CD8-positive, alpha-beta memory T cell (primary cell): ENCODE results near the gene AGAP1. TPM values are rescaled to one million over a fixed set of nuclear protein-coding genes. Genes with fewer than 3 reads are reported as not detected.

ENCODE experiments used
- CTCF ChIA-PET: fragments of 350-600 bp; sonication (Branson Sonifier 250); formaldehyde crosslinking; loops from one replicate; lab custom pipeline; 2021; ENCODE audit warnings: antibody characterized with exemption; lab: Charles Lee
- POLR2A ChIA-PET: fragments of 350-600 bp; sonication (Branson Sonifier 250); formaldehyde crosslinking; loops from one replicate; lab custom pipeline; 2021; ENCODE audit warnings: antibody characterized with exemption; lab: Charles Lee
- DNase-seq, 5 donors: peaks; one replicate each; pipeline versions ENCODE4 v3.0.0 to v3.0.0-alpha.2; 2020 to 2022; ENCODE audit warnings: mixed read lengths in 1 of 5
- H3K27ac ChIP-seq: one replicate; pipeline ENCODE4 v1.7.0; 2013; ENCODE audit warnings: low read depth, mild to moderate bottlenecking, low read length, moderate library complexity
- H3K27me3 ChIP-seq: 2 replicates; pipeline ENCODE4 v1.7.0; 2013; ENCODE audit warnings: low read length, mild to moderate bottlenecking; ENCODE audit not compliant: insufficient read depth, poor library complexity, severe bottlenecking
- H3K36me3 ChIP-seq: 2 replicates; pipeline ENCODE4 v1.7.0; 2013; ENCODE audit warnings: mild to moderate bottlenecking, low read length, moderate library complexity; ENCODE audit not compliant: insufficient read depth
- H3K4me1 ChIP-seq: 2 replicates; pipeline ENCODE4 v1.7.0; 2013; ENCODE audit warnings: mild to moderate bottlenecking, low read length, moderate library complexity; ENCODE audit not compliant: insufficient read depth
- H3K4me3 ChIP-seq: 2 replicates; pipeline ENCODE4 v1.7.0; 2013; ENCODE audit warnings: mild to moderate bottlenecking, low read length
- H3K9me3 ChIP-seq: 2 replicates; pipeline ENCODE4 v1.7.0; 2013; ENCODE audit warnings: mild to moderate bottlenecking, low read length
- H3K27ac Mint-ChIP-seq, 8 donors: one replicate each; pipeline ENCODE4 v1.8.0; 2020 to 2021; ENCODE audit warnings: mixed read lengths in 8 of 8, mild to moderate bottlenecking in 6 of 8, inconsistent platforms in 3 of 8, moderate library complexity in 3 of 8
- H3K27me3 Mint-ChIP-seq, 2 donors: one replicate each; pipeline ENCODE4 v1.8.0; 2020 to 2021; ENCODE audit warnings: mixed read lengths in 2 of 2, mild to moderate bottlenecking in 1 of 2, moderate library complexity in 1 of 2
- H3K36me3 Mint-ChIP-seq, 3 donors: one replicate each; pipeline ENCODE4 v1.8.0; 2020 to 2021; ENCODE audit warnings: mixed read lengths in 3 of 3, inconsistent platforms in 1 of 3, mild to moderate bottlenecking in 1 of 3
- H3K4me1 Mint-ChIP-seq, 3 donors: one replicate each; pipeline ENCODE4 v1.8.0; 2020 to 2021; ENCODE audit warnings: mixed read lengths in 3 of 3, inconsistent platforms in 1 of 3, mild to moderate bottlenecking in 1 of 3
- H3K4me3 Mint-ChIP-seq, 7 donors: one replicate each; pipeline ENCODE4 v1.8.0; 2020 to 2021; ENCODE audit warnings: mixed read lengths in 7 of 7, mild to moderate bottlenecking in 6 of 7, moderate library complexity in 4 of 7, inconsistent platforms in 2 of 7
- H3K9me3 Mint-ChIP-seq, 5 donors: one replicate each; pipeline ENCODE4 v1.8.0; 2020 to 2022; ENCODE audit warnings: mixed read lengths in 5 of 5, mild to moderate bottlenecking in 3 of 5, moderate library complexity in 2 of 5, inconsistent platforms in 1 of 5
- polyA plus RNA-seq: library from polyadenylated mRNA; unstranded; fragments of 300-500 nt; fragmentation: Illumina TruSeq; gene quantifications from one replicate; pipeline ENCODE4 v1.2.3, GENCODE V29; 2021
- total RNA-seq, 2 experiments: library from RNA; stranded (reverse); gene quantifications; one replicate each; pipeline ENCODE4 v1.2.3, GENCODE V29; 2021

The AGAP1 gene
- total and polyA plus RNA-seq, 3 experiments from 2014 or later, result 1.2 to 3.3 (median 2.7) TPM

- H3K4me3 ChIP-seq, result no peak overlapping the region
- no peak overlapping the region for H3K4me3 Mint-ChIP-seq
- H3K4me1 Mint-ChIP-seq, result no peaks in the 10 kb centered on the region
- ChIA-PET CTCF (no interaction called here), POLR2A (no interaction called here)
- H3K36me3 ChIP-seq, result no peaks in the 10 kb centered on the region
- H3K9me3 ChIP-seq, result no peaks in the 10 kb centered on the region
- H3K9me3 Mint-ChIP-seq, result no peaks in the 10 kb centered on the region
- H3K27ac ChIP-seq, result no peak overlapping the region
- H3K4me1 ChIP-seq, result no peaks in the 10 kb centered on the region
- H3K27me3 ChIP-seq, result no peaks in the 10 kb centered on the region
- H3K27me3 Mint-ChIP-seq, result peaks cover 0 to 4% of the 10 kb centered on the region in 2 donors
- H3K36me3 Mint-ChIP-seq, result peaks cover 1 to 4% (median 2%) of the 10 kb centered on the region in 3 donors
- DNase-seq, result no peak
- no peak overlapping the region for H3K27ac Mint-ChIP-seq
Measured at GRCh38 chr2:235806986-235807750, 313.3 kb downstream of the AGAP1 start.

DNA sequence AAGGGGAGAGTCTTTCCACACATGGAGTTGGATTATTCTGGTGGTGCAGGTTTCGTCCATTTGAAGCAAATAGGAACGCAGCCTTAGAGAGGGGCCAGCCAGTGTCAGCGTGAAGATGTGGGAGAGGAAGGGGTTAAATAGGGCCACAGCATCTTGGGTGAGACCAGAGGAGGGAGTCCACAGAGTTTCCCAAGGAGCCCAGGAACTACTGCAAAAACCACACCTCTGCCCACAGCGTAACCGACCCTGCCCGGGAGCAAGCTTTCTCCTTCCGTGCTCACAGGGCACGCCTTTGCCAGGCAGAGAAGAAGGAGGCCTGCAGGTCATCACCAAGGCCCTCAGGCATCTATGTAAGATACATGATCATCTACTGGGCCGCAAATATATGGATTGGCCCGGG is 314.5 kb downstream of the AGAP1 start:
- no peaks in the 10 kb centered on the region for H3K36me3 ChIP-seq
- Mint-ChIP-seq H3K9me3 (no peaks in the 10 kb centered on the region), H3K27me3 (peaks cover 0 to 4% of the 10 kb centered on the region in 2 donors), H3K4me1 (no peaks in the 10 kb centered on the region), H3K36me3 (peaks cover 1 to 4% (median 2%) of the 10 kb centered on the region in 3 donors), H3K27ac (no peak overlapping the region), H3K4me3 (no peak overlapping the region)
- H3K27me3 ChIP-seq, result no peaks in the 10 kb centered on the region
- H3K4me3 ChIP-seq, result no peak overlapping the region
- H3K4me1 ChIP-seq, result no peaks in the 10 kb centered on the region
- H3K9me3 ChIP-seq, result no peaks in the 10 kb centered on the region
- DNase-seq, result no peak
- ChIA-PET CTCF (no interaction called here), POLR2A (no interaction called here)
- no peak overlapping the region for H3K27ac ChIP-seq

DNA sequence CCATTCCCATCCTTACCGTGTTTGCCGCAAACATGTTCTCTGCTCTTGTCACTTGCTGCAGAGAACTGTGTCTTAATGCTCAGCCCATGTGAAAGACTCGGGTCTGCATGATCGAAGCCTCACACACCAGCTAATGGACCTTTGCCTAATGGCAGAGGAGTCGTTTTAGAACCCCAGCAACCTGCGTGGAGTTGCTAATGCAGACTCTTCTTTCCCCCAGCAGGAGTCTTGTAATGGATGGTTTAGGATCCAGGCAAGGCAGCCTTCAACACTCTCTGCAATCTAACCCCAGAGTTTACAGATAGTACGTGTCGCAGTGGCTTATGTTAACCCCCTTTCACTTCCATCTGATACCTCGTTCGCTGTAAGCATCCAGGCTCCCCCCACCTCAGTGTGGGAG is 316.4 kb downstream of the AGAP1 start:
- H3K9me3 ChIP-seq, result no peaks in the 10 kb centered on the region
- no peak overlapping the region for H3K27ac Mint-ChIP-seq
- H3K27ac ChIP-seq, result no peak overlapping the region
- H3K9me3 Mint-ChIP-seq, result no peaks in the 10 kb centered on the region
- ChIA-PET CTCF (no interaction called here), POLR2A (no interaction called here)
- no peaks in the 10 kb centered on the region for H3K36me3 ChIP-seq
- DNase-seq, result no peak
- H3K36me3 Mint-ChIP-seq, result peaks cover 1 to 4% (median 2%) of the 10 kb centered on the region in 3 donors
- no peak overlapping the region for H3K4me3 Mint-ChIP-seq
- no peaks in the 10 kb centered on the region for H3K27me3 ChIP-seq
- H3K27me3 Mint-ChIP-seq, result peaks cover 0 to 4% of the 10 kb centered on the region in 2 donors
- H3K4me3 ChIP-seq, result no peak overlapping the region
- no peaks in the 10 kb centered on the region for H3K4me1 ChIP-seq
- no peaks in the 10 kb centered on the region for H3K4me1 Mint-ChIP-seq

DNA sequence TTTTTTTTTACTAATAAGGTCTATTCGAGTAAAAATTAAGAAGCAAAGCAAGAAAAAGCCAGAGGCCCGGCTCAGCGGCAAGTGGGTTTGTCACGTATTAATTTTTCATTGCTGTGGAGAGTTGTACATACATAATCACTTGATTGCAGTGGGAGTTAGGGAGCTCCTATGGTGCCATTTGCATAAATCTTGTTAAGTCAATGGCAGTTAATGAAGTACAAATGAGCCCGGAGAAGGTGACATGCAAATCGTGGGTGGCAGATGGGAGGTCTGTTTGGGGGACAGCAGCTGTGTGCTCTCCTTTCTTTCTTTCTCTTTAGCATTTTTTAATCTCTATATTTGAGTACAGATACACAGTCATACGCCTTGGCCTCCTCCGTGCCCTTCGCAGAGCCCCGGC is 317.0 kb downstream of the AGAP1 start:
- H3K4me1 ChIP-seq, result no peaks in the 10 kb centered on the region
- H3K27me3 ChIP-seq, result no peaks in the 10 kb centered on the region
- H3K4me3 ChIP-seq, result no peak overlapping the region
- ChIA-PET CTCF (no interaction called here), POLR2A (no interaction called here)
- no peak overlapping the region for H3K27ac ChIP-seq
- Mint-ChIP-seq H3K36me3 (peaks cover under 1 to 4% (median 2%) of the 10 kb centered on the region in 3 donors), H3K27me3 (peaks cover 1 to 3% of the 10 kb centered on the region in 2 donors), H3K9me3 (no peaks in the 10 kb centered on the region), H3K4me1 (no peaks in the 10 kb centered on the region), H3K27ac (no peak overlapping the region), H3K4me3 (no peak overlapping the region)
- H3K36me3 ChIP-seq, result no peaks in the 10 kb centered on the region
- no peak for DNase-seq
- no peaks in the 10 kb centered on the region for H3K9me3 ChIP-seq

- H3K36me3 ChIP-seq, result no peaks in the 10 kb centered on the region
- CTCF ChIA-PET, result no interaction called here
- H3K4me1 ChIP-seq, result no peaks in the 10 kb centered on the region
- no peak for DNase-seq
- no peaks in the 10 kb centered on the region for H3K9me3 ChIP-seq
- no peaks in the 10 kb centered on the region for H3K4me1 Mint-ChIP-seq
- peak overlapping the region in 1 of 7 donors; percentile 36 for H3K4me3 Mint-ChIP-seq
- POLR2A ChIA-PET, result no interaction called here
- no peak overlapping the region for H3K27ac ChIP-seq
- H3K27me3 Mint-ChIP-seq, result peaks cover 0 to 1% of the 10 kb centered on the region in 2 donors
- no peaks in the 10 kb centered on the region for H3K27me3 ChIP-seq
- peak overlapping the region in 1 of 8 donors; percentile 38 for H3K27ac Mint-ChIP-seq
- H3K4me3 ChIP-seq, result no peak overlapping the region
- no peaks in the 10 kb centered on the region for H3K9me3 Mint-ChIP-seq
- H3K36me3 Mint-ChIP-seq, result peaks cover 0 to 4% (median 2%) of the 10 kb centered on the region in 3 donors
Measured at GRCh38 chr2:235811446-235812184, 317.8 kb downstream of the AGAP1 start.

GRCh38 chr2:235812185-235812665 is 318.4 kb downstream of the AGAP1 start:
- no peak for DNase-seq
- Histone ChIP-seq H3K27me3 (no peaks in the 10 kb centered on the region), H3K4me3 (no peak overlapping the region), H3K9me3 (no peaks in the 10 kb centered on the region), H3K36me3 (no peaks in the 10 kb centered on the region), H3K4me1 (no peaks in the 10 kb centered on the region), H3K27ac (no peak overlapping the region)
- no peak overlapping the region for H3K4me3 Mint-ChIP-seq
- ChIA-PET CTCF (no interaction called here), POLR2A (no interaction called here)
- H3K36me3 Mint-ChIP-seq, result peaks cover 0 to 4% (median 2%) of the 10 kb centered on the region in 3 donors
- H3K9me3 Mint-ChIP-seq, result no peaks in the 10 kb centered on the region
- H3K27ac Mint-ChIP-seq, result peak overlapping the region in 1 of 8 donors; percentile 78
- no peaks in the 10 kb centered on the region for H3K4me1 Mint-ChIP-seq
- H3K27me3 Mint-ChIP-seq, result peaks cover 0 to 1% of the 10 kb centered on the region in 2 donors

- Mint-ChIP-seq H3K4me3 (no peak overlapping the region), H3K27me3 (peaks cover 0 to 1% of the 10 kb centered on the region in 2 donors), H3K27ac (no peak overlapping the region), H3K36me3 (peaks cover 0 to 4% (median 2%) of the 10 kb centered on the region in 3 donors), H3K4me1 (no peaks in the 10 kb centered on the region), H3K9me3 (no peaks in the 10 kb centered on the region)
- DNase-seq, result no peak
- ChIA-PET CTCF (no interaction called here), POLR2A (no interaction called here)
- H3K27me3 ChIP-seq, result no peaks in the 10 kb centered on the region
- H3K9me3 ChIP-seq, result no peaks in the 10 kb centered on the region
- H3K4me1 ChIP-seq, result no peaks in the 10 kb centered on the region
- no peak overlapping the region for H3K27ac ChIP-seq
- no peaks in the 10 kb centered on the region for H3K36me3 ChIP-seq
- H3K4me3 ChIP-seq, result no peak overlapping the region
Measured at GRCh38 chr2:235813398-235813797, 319.6 kb downstream of the AGAP1 start.

GRCh38 chr2:235820571-235820970 is 326.7 kb downstream of the AGAP1 start:
- H3K36me3 ChIP-seq, result no peaks in the 10 kb centered on the region
- no peak for DNase-seq
- H3K27me3 ChIP-seq, result no peaks in the 10 kb centered on the region
- ChIA-PET POLR2A (no interaction called here), CTCF (no interaction called here)
- Mint-ChIP-seq H3K27ac (no peak overlapping the region), H3K36me3 (peaks cover 0 to 3% (median 0%) of the 10 kb centered on the region in 3 donors), H3K9me3 (peaks cover 0 to 4% (median 0%) of the 10 kb centered on the region in 5 donors), H3K27me3 (no peaks in the 10 kb centered on the region), H3K4me3 (no peak overlapping the region), H3K4me1 (no peaks in the 10 kb centered on the region)
- H3K4me3 ChIP-seq, result no peak overlapping the region
- H3K4me1 ChIP-seq, result no peaks in the 10 kb centered on the region
- no peak overlapping the region for H3K27ac ChIP-seq
- H3K9me3 ChIP-seq, result no peaks in the 10 kb centered on the region
